HL-60 (cell line): Measurements from ENCODE around the gene TTLL11.
"Not testable (repeated sequence)": the region's sequence is repeated elsewhere in the genome, so short reads cannot be mapped to it uniquely, and the experiment has no call there.

ENCODE experiments used
- DNase-seq, 2 experiments: peaks; one replicate each; pipeline ENCODE4 v3.0.0-alpha.2; 2010 to 2020; ENCODE audit warnings: low read depth in 1 of 2, low spot score in 1 of 2
- H3K27ac ChIP-seq: fragments of 250-450 bp; sonication (Bioruptor Pico); replicated peaks from 2 replicates; pipeline ENCODE4 v1.5.1; 2020; ENCODE audit warnings: mild to moderate bottlenecking, moderate library complexity
- H3K27me3 ChIP-seq: fragments of 250-450 bp; sonication (Bioruptor Pico); 2 replicates; pipeline ENCODE4 v1.5.1; 2021; ENCODE audit warnings: mild to moderate bottlenecking, moderate library complexity; ENCODE audit not compliant: insufficient read depth, poor library complexity, severe bottlenecking
- H3K4me3 ChIP-seq: replicated peaks from 2 replicates; pipeline ENCODE4 v1.5.1; 2011; ENCODE audit warnings: mild to moderate bottlenecking, control low read depth, low read length; ENCODE audit not compliant: insufficient read depth
- CTCF ChIP-seq: IDR thresholded peaks from one replicate; pipeline ENCODE4 v1.5.1; 2011; ENCODE audit warnings: low read length, control low read depth, inconsistent platforms; ENCODE audit not compliant: insufficient read depth
- GABPA ChIP-seq: IDR thresholded peaks from 2 replicates; pipeline ENCODE4 v1.6.1; 2012; ENCODE audit warnings: low read depth
- POLR2AphosphoS5 ChIP-seq: IDR thresholded peaks from 2 replicates; pipeline ENCODE4 v1.6.1; 2012; ENCODE audit warnings: low read depth
- REST ChIP-seq: IDR thresholded peaks from 2 replicates; pipeline ENCODE4 v1.6.1; 2012; ENCODE audit warnings: low read depth; ENCODE audit not compliant: insufficient replicate concordance
- SPI1 ChIP-seq: IDR thresholded peaks from 2 replicates; pipeline ENCODE4 v1.6.1; 2012; ENCODE audit warnings: low read depth, mild to moderate bottlenecking, borderline replicate concordance

The TTLL11 gene

GRCh38 chr9:122000526-122000925 is 92.6 kb downstream of the TTLL11 start:
- not testable (repeated sequence) for H3K27ac ChIP-seq, H3K4me3 ChIP-seq, DNase-seq, H3K27me3 ChIP-seq

GRCh38 chr9:121999556-121999955 is 93.6 kb downstream of the TTLL11 start:
- Histone ChIP-seq H3K27me3 (no peaks in the 10 kb centered on the region), H3K4me3 (no peak overlapping the region), H3K27ac (no peak overlapping the region)
- no peak for DNase-seq
- no peak for TF ChIP-seq SPI1
- no peak for TF ChIP-seq REST
- TF ChIP-seq POLR2AphosphoS5 = no peak
- no peak for TF ChIP-seq GABPA
- no peak for TF ChIP-seq CTCF

GRCh38 chr9:121998513-121999049 is 94.5 kb downstream of the TTLL11 start:
- no peak overlapping the region for H3K4me3 ChIP-seq
- H3K27me3 ChIP-seq = no peaks in the 10 kb centered on the region
- TF ChIP-seq SPI1 = no peak
- TF ChIP-seq REST = no peak
- no peak for TF ChIP-seq POLR2AphosphoS5
- no peak for TF ChIP-seq CTCF
- no peak for TF ChIP-seq GABPA
- DNase-seq = peak in 1 of 2 experiments; percentile 29
- no peak overlapping the region for H3K27ac ChIP-seq

- no peaks in the 10 kb centered on the region for H3K27me3 ChIP-seq
- H3K4me3 ChIP-seq = no peak overlapping the region
- H3K27ac ChIP-seq = no peak overlapping the region
- TF ChIP-seq SPI1 (no peak), POLR2AphosphoS5 (no peak), REST (no peak), GABPA (no peak), CTCF (no peak)
- DNase-seq = no peak
These were observed 95.3 kb downstream of the TTLL11 start for GRCh38 chr9:121997791-121998190.
